GM10248 (cell line): ENCODE results near the gene LHX6.

Source experiments
- CTCF ChIA-PET: fragments of 300-600 bp; sonication (Branson Sonifier 250); formaldehyde crosslinking; extraction: SDS; loops from one replicate; lab custom pipeline; 2021; ENCODE audit warnings: antibody characterized with exemption; lab: Yijun Ruan, JAX
- POLR2A ChIA-PET: fragments of 350-650 bp; sonication (Branson Sonifier 250); formaldehyde crosslinking; extraction: SDS; loops from one replicate; lab custom pipeline; 2020; ENCODE audit warnings: antibody characterized with exemption; lab: Yijun Ruan, JAX
- DNase-seq: peaks from one replicate; pipeline ENCODE4 v3.0.0; 2012; ENCODE audit errors: extremely low spot score
- CTCF ChIP-seq: IDR thresholded peaks from 2 replicates; pipeline ENCODE4 v1.5.1; 2012; ENCODE audit warnings: mild to moderate bottlenecking, low read depth; ENCODE audit errors: extremely low read depth, missing control alignments, control extremely low read depth

LHX6 gene

GRCh38 chr9:122265149-122265915 is 36.6 kb upstream of the LHX6 start:
- DNase-seq: peak; percentile 58
- ChIA-PET POLR2A (interaction anchor here (0.6 kb wide), 2 partner anchors 51 to 114 kb away, joined by 4 to 11 read pairs; no protein-coding TSS in a partner anchor), CTCF (interaction anchor here (1.1 to 2.2 kb wide), 7 partner anchors 10 to 1085 kb away, joined by 3 to 10 read pairs (median 3); no protein-coding TSS in a partner anchor)
- TF ChIP-seq CTCF: no peak

- ChIA-PET CTCF (interaction anchor here (1.1 to 2.2 kb wide), 7 partner anchors 10 to 1085 kb away, joined by 3 to 10 read pairs (median 3); no protein-coding TSS in a partner anchor), POLR2A (interaction anchor here (0.6 kb wide), 2 partner anchors 52 to 113 kb away, joined by 4 to 11 read pairs; no protein-coding TSS in a partner anchor)
- DNase-seq: peak; percentile 93
- peak; percentile 0 for TF ChIP-seq CTCF
Measured at GRCh38 chr9:122264360-122265148, 35.8 kb upstream of the LHX6 start, which contains the start of the genes MRRF and RBM18. TSS of gene MRRF (plus strand) at chr9:122264882. CDS start at chr9:122270892, 6,010 bp downstream. TSS of gene RBM18 (minus strand) at chr9:122264840. CDS start at chr9:122261492, 3,348 bp downstream.

GRCh38 chr9:122263699-122264349 is 35.1 kb upstream of the LHX6 start:
- CTCF ChIA-PET: interaction anchor here (1.1 to 2.2 kb wide), 5 partner anchors 9 to 1086 kb away, joined by 3 to 10 read pairs (median 3); no protein-coding TSS in a partner anchor
- no peak for TF ChIP-seq CTCF
- DNase-seq: no peak
- POLR2A ChIA-PET: no interaction called here

GRCh38 chr9:122262073-122262472 is 33.3 kb upstream of the LHX6 start:
- ChIA-PET CTCF (interaction anchor here (1.3 kb wide), 1 partner anchor 9 kb away, joined by 3 read pairs; no protein-coding TSS in a partner anchor), POLR2A (no interaction called here)
- no peak for DNase-seq
- TF ChIP-seq CTCF: no peak

- ChIA-PET POLR2A (no interaction called here), CTCF (no interaction called here)
- TF ChIP-seq CTCF: no peak
- no peak for DNase-seq
Measured at GRCh38 chr9:122261469-122261881, 32.7 kb upstream of the LHX6 start.
